Measurements from ENCODE around the gene TMEM131.

- TF ChIP-seq CTCF (conservative IDR thresholded peaks at IDR 0.05; ENCODE audit: low read depth in 2 of 2), result no peak
- no peak for TF ChIP-seq EZH2 (IDR thresholded peaks at IDR 0.05; ENCODE audit: low read depth, unreplicated experiment)
- no peak for TF ChIP-seq CREB1 (CRISPR knock-in tag; IDR thresholded peaks at IDR 0.05; ENCODE audit: low read depth)
- TF ChIP-seq POLR2AphosphoS5 (IDR thresholded peaks at IDR 0.05; ENCODE audit: low read depth), result no peak
- TF ChIP-seq REST (IDR thresholded peaks at IDR 0.05; ENCODE audit: unreplicated experiment), result no peak
- TF ChIP-seq ETS1 (IDR thresholded peaks at IDR 0.05), result no peak
- no peak for TF ChIP-seq EZH2phosphoT487 (IDR thresholded peaks at IDR 0.05; ENCODE audit: unreplicated experiment)
- TF ChIP-seq ZNF462 (CRISPR knock-in tag; IDR thresholded peaks at IDR 0.05), result no peak
- TF ChIP-seq JUNB (IDR thresholded peaks at IDR 0.05; ENCODE audit: unreplicated experiment), result no peak
- no peak for TF ChIP-seq STAT1 (IDR thresholded peaks at IDR 0.05; ENCODE audit: unreplicated experiment)
- no peak for TF ChIP-seq NANOG (IDR thresholded peaks at IDR 0.05; ENCODE audit: borderline replicate concordance)
- TF ChIP-seq ZNF331 (CRISPR knock-in tag; IDR thresholded peaks at IDR 0.05; ENCODE audit: low read depth), result no peak
Measured at GRCh38 chr2:97919858-97920257, 75.9 kb downstream of the TMEM131 start.
